HepG2 (cell line): ENCODE data around the gene AHCY. TPM values are rescaled to one million over a fixed set of nuclear protein-coding genes. Genes with fewer than 3 reads are reported as not detected.
A peak's percentile ranks its signal among the peaks of the same experiment; 100 is the strongest.

ENCODE experiments used
- FOXA3 ChIP-seq: IDR thresholded peaks from 2 replicates; pipeline ENCODE4 v1.6.1; 2016; ENCODE audit warnings: missing genetic modification reagents, missing compliant biosample characterization
- FOXJ3 ChIP-seq: sonication (generic); formaldehyde crosslinking; IDR thresholded peaks from 2 replicates; pipeline ENCODE4 v1.4.0; 2020; ENCODE audit warnings: missing genetic modification reagents, mild to moderate bottlenecking, borderline replicate concordance
- GMEB1 ChIP-seq: sonication (generic); formaldehyde crosslinking; IDR thresholded peaks from 2 replicates; pipeline ENCODE4 v1.5.1; 2020; ENCODE audit warnings: missing genetic modification reagents, mild to moderate bottlenecking, borderline replicate concordance
- HMGXB4 ChIP-seq, 2 experiments: sonication (generic) in 1 of 2; formaldehyde crosslinking in 1 of 2; IDR thresholded peaks; 2 replicates each; pipeline versions ENCODE4 v1.4.0 to v1.6.1; 2018 to 2020; ENCODE audit warnings: missing genetic modification reagents in 2 of 2, borderline replicate concordance in 1 of 2, low read depth in 1 of 2, mild to moderate bottlenecking in 1 of 2, missing biosample characterization in 1 of 2
- SETDB1 ChIP-seq: sonication (generic); formaldehyde crosslinking; IDR thresholded peaks from 2 replicates; pipeline ENCODE4 v1.5.1; 2020; ENCODE audit warnings: missing genetic modification reagents, mild to moderate bottlenecking, borderline replicate concordance
- TBX2 ChIP-seq: sonication (generic); formaldehyde crosslinking; IDR thresholded peaks from 2 replicates; pipeline ENCODE4 v1.5.0; 2020; ENCODE audit warnings: missing genetic modification reagents, mild to moderate bottlenecking, borderline replicate concordance
- ZBTB26 ChIP-seq: IDR thresholded peaks from 2 replicates; pipeline ENCODE4 v1.6.1; 2016; ENCODE audit warnings: missing compliant biosample characterization, missing genetic modification reagents, borderline replicate concordance
- ZBTB40 ChIP-seq, 2 experiments: fragments of 450-650 bp in 1 of 2; sonication (generic) in 1 of 2; formaldehyde crosslinking in 1 of 2; IDR thresholded peaks; 2 replicates each; pipeline versions ENCODE4 v1.6.1 to v1.8.0; 2016 to 2022; ENCODE audit warnings: antibody characterized with exemption in 1 of 2, mild to moderate bottlenecking in 1 of 2, missing genetic modification reagents in 1 of 2
- ZNF549 ChIP-seq: sonication (generic); formaldehyde crosslinking; IDR thresholded peaks from 2 replicates; pipeline ENCODE4 v1.5.0; 2020; ENCODE audit warnings: missing genetic modification reagents
- ZNF619 ChIP-seq: sonication (generic); formaldehyde crosslinking; IDR thresholded peaks from 2 replicates; pipeline ENCODE4 v1.4.0; 2020; ENCODE audit warnings: mild to moderate bottlenecking, missing genetic modification reagents
- ZNF678 ChIP-seq: sonication (generic); formaldehyde crosslinking; IDR thresholded peaks from 2 replicates; pipeline ENCODE4 v1.4.0; 2020; ENCODE audit warnings: mild to moderate bottlenecking, missing genetic modification reagents
- ZSCAN9 ChIP-seq: IDR thresholded peaks from 2 replicates; pipeline ENCODE4 v1.6.1; 2016; ENCODE audit warnings: borderline replicate concordance
- polyA plus RNA-seq, 8 experiments: library from polyadenylated mRNA; depleted of rRNA in 3 of 8; stranded (reverse) in 7 of 8; unstranded in 1 of 8; fragments of >200 nt; fragmentation: Illumina TruSeq in 4 of 8; extraction: Trizol in 4 of 8; gene quantifications; 2 replicates each; pipeline versions ENCODE4 v1.2.1 to v1.2.3, GENCODE V29; 2011 to 2016; ENCODE audit warnings: low read depth in 4 of 8, missing spikeins in 1 of 8, mixed read lengths in 1 of 8; ENCODE audit not compliant: insufficient read depth in 1 of 8
- total RNA-seq, 5 experiments: library from RNA; depleted of rRNA; stranded (reverse); fragments of >200 nt; fragmentation: Illumina TruSeq; extraction: Trizol; gene quantifications; 2 replicates each; pipeline ENCODE4 v1.2.3, GENCODE V29; 2016; ENCODE audit warnings: low read depth in 1 of 5

The AHCY gene
- total and polyA plus RNA-seq, 2 of the 13 experiments (the other 11 are each of a cell fraction or from before 2014, with no cell fraction given) = 407 to 419 TPM

- no peak for TF ChIP-seq ZBTB40 (IDR thresholded peaks at IDR 0.05)
- TF ChIP-seq ZBTB40 (CRISPR knock-in tag; IDR thresholded peaks at IDR 0.05) = peak; percentile 91
- TF ChIP-seq TBX2 (CRISPR knock-in tag) = peak; percentile 98
- TF ChIP-seq SETDB1 (CRISPR knock-in tag) = no peak
- TF ChIP-seq ZNF549 (CRISPR knock-in tag) = 0 out of 2 replicates have a peak, but pooled peaks have one; percentile 23
- 0 out of 2 replicates have a peak, but pooled peaks have one; percentile 55 for TF ChIP-seq ZNF678 (CRISPR knock-in tag)
- peak; percentile 45 for TF ChIP-seq FOXA3 (CRISPR knock-in tag)
- TF ChIP-seq FOXJ3 = peak; percentile 78; the same call in 1 of the 2 replicates
- TF ChIP-seq ZSCAN9 (CRISPR knock-in tag) = peak; percentile 85
- peak; percentile 96 for TF ChIP-seq GMEB1
- TF ChIP-seq HMGXB4 (CRISPR knock-in tag; IDR thresholded peaks at IDR 0.05; ENCODE audit: borderline replicate concordance in 1 of 2, low read depth in 1 of 2) = peak in 1 of 2 experiments; percentile 84
- peak; percentile 65; the same call in 1 of the 2 replicates for TF ChIP-seq ZBTB26 (CRISPR knock-in tag)
- TF ChIP-seq ZNF619 = peak; percentile 92; the same call in 1 of the 2 replicates
These were observed at the start of gene AHCY (continued) for GRCh38 chr20:34302723-34303533.
